Naive thymus-derived CD4-positive, alpha-beta T cell (primary cell): ENCODE results near the gene ZCCHC24. TPM values are rescaled to one million over a fixed set of nuclear protein-coding genes. Genes with fewer than 3 reads are reported as not detected.

Experiments
- ATAC-seq: fragments of 150-1000 bp; cut with Tn5 transposase; 2 replicates; pipeline ENCODE4 v1.10.0; 2021; ENCODE audit warnings: mild to moderate bottlenecking, moderate library complexity
- CTCF ChIA-PET: fragments of 350-600 bp; sonication (Branson Sonifier 250); formaldehyde crosslinking; loops from one replicate; lab custom pipeline; 2021; ENCODE audit warnings: antibody characterized with exemption; lab: Charles Lee
- POLR2A ChIA-PET: fragments of 350-600 bp; sonication (Branson Sonifier 250); formaldehyde crosslinking; loops from one replicate; lab custom pipeline; 2021; ENCODE audit warnings: antibody characterized with exemption, inconsistent platforms; lab: Charles Lee
- DNase-seq, 9 donors: peaks; one replicate each; pipeline versions ENCODE4 v3.0.0 to v3.0.0-alpha.2; 2020 to 2022; ENCODE audit warnings: mixed read lengths in 1 of 9
- H3K27ac ChIP-seq: one replicate; pipeline ENCODE4 v1.7.0; 2013; ENCODE audit warnings: mild to moderate bottlenecking, low read depth, low read length, moderate library complexity
- H3K27me3 ChIP-seq, 2 donors: one replicate each; pipeline ENCODE4 v1.7.0; 2013; ENCODE audit warnings: low read length in 2 of 2, mild to moderate bottlenecking in 2 of 2, moderate library complexity in 2 of 2; ENCODE audit not compliant: control insufficient read depth in 2 of 2, insufficient read depth in 2 of 2
- H3K36me3 ChIP-seq, 3 experiments: 1 replicate in 2 of 3; 2 replicates in 1 of 3; pipeline ENCODE4 v1.7.0; 2013; ENCODE audit warnings: low read length in 3 of 3, mild to moderate bottlenecking in 3 of 3, moderate library complexity in 1 of 3; ENCODE audit not compliant: insufficient read depth in 3 of 3, control insufficient read depth in 2 of 3
- H3K4me1 ChIP-seq, 2 donors: one replicate each; pipeline ENCODE4 v1.7.0; 2013; ENCODE audit warnings: low read length in 2 of 2, mild to moderate bottlenecking in 2 of 2, moderate library complexity in 1 of 2; ENCODE audit not compliant: control insufficient read depth in 2 of 2, insufficient read depth in 2 of 2
- H3K4me3 ChIP-seq: 2 replicates; pipeline ENCODE4 v1.7.0; 2013; ENCODE audit warnings: mild to moderate bottlenecking, low read length
- H3K9me3 ChIP-seq, 3 experiments: 1 replicate in 2 of 3; 2 replicates in 1 of 3; pipeline ENCODE4 v1.7.0; 2013; ENCODE audit warnings: low read length in 3 of 3; ENCODE audit not compliant: control insufficient read depth in 2 of 3
- H3K27ac Mint-ChIP-seq, 9 donors: one replicate each; pipeline ENCODE4 v1.8.0; 2020 to 2022; ENCODE audit warnings: mixed read lengths in 9 of 9, mild to moderate bottlenecking in 8 of 9, moderate library complexity in 5 of 9, inconsistent platforms in 2 of 9
- H3K27me3 Mint-ChIP-seq, 5 donors: one replicate each; pipeline ENCODE4 v1.8.0; 2021 to 2022; ENCODE audit warnings: mixed read lengths in 5 of 5, mild to moderate bottlenecking in 1 of 5
- H3K36me3 Mint-ChIP-seq, 5 donors: one replicate each; pipeline ENCODE4 v1.8.0; 2020 to 2022; ENCODE audit warnings: mixed read lengths in 5 of 5, mild to moderate bottlenecking in 3 of 5, inconsistent platforms in 1 of 5
- H3K4me1 Mint-ChIP-seq, 7 donors: one replicate each; pipeline ENCODE4 v1.8.0; 2020 to 2022; ENCODE audit warnings: mixed read lengths in 7 of 7, mild to moderate bottlenecking in 3 of 7, inconsistent platforms in 1 of 7
- H3K4me3 Mint-ChIP-seq, 10 donors: one replicate each; pipeline ENCODE4 v1.8.0; 2020 to 2022; ENCODE audit warnings: mild to moderate bottlenecking in 10 of 10, mixed read lengths in 10 of 10, moderate library complexity in 6 of 10, inconsistent platforms in 2 of 10
- H3K9me3 Mint-ChIP-seq, 11 donors: one replicate each; pipeline ENCODE4 v1.8.0; 2020 to 2022; ENCODE audit warnings: mixed read lengths in 11 of 11, mild to moderate bottlenecking in 4 of 11, inconsistent platforms in 1 of 11, moderate library complexity in 1 of 11
- intact Hi-C, 2 donors: fragments of 100-400 bp; cut with micrococcal nuclease; formaldehyde crosslinking; loops; one replicate each; pipeline ENCODE4 v1.15.1; 2023
- polyA plus RNA-seq, 2 donors: library from polyadenylated mRNA; unstranded; fragments of 300-500 nt; fragmentation: Illumina TruSeq; gene quantifications; one replicate each; pipeline ENCODE4 v1.2.3, GENCODE V29; 2021
- total RNA-seq, 6 experiments: library from RNA in 5 of 6; stranded (reverse) in 5 of 6; gene quantifications; 1 replicate in 5 of 6; 2 replicates in 1 of 6; pipeline ENCODE4 v1.2.3 and lab custom pipeline; 2021 to 2026

ZCCHC24 gene
- total and polyA plus RNA-seq, 7 experiments from 2014 or later, result 0.30 to 2.0 (median 0.73) TPM

DNA sequence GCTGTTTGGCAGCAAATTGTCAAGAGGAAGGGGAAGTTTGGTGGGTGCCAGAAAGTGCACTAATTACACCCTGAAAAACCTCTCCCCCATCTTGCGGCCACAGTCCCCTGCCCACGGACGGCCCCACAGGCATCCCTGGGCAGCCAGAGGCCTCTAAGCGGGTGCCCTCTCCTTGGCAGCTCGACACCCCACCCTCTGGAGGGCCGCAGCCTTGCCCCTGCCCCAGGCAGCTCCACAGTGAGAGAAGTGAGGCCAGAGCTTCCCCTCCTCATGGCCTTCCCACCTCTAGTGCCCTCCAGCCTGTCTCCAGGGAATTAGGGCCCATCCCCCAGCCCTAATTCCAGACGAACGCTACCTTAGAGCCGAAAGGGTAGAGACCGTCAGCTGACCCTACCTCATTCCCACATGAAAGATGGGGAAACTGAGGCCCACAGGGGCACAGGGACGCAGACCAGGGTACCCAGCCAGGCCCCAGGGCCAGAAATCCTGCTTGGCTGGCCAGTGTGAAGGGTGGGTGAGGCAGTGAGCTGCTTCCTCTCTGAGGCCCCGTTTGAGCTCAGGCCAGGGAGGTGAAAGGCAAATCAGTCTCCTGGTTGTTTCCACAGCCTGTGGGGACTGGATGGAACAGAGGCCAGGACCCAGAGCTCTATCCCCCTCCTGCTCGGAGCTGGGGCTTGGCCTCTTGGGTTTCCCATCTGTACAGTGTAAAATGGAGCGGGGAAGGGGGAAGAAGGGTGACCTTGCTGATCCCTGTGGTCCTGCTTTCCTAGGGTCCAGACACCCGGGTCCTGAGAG is 10.0 kb downstream of the ZCCHC24 start:
- POLR2A ChIA-PET, result no interaction called here
- CTCF ChIA-PET, result no interaction called here
- intact Hi-C loops, result no loop called here

DNA sequence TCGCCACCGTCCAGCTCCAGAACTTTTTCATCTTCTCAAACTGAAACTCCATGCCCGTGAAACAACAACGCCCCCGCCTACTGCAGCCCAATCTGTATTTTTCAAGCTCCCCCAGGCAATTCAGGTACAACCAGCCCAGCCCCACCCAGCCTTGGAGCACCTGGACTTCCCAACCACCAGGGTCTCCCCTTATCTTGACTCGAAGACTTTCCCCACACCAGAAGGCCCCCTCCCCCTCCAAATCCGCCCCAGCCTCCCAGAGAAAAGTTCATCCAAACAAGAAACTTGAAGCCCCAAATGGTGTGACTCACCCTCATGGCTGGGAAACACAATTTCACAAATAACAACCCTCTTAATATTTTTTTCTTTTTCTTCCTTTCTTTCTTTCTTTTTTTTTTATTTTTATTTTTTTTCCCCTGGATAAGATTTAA is 10.6 kb downstream of the ZCCHC24 start:
- H3K4me3 ChIP-seq, result no peak overlapping the region
- CTCF ChIA-PET, result no interaction called here
- H3K4me3 Mint-ChIP-seq, result no peak overlapping the region
- peaks cover 0 to 13% (median 0%) of the 10 kb centered on the region in 5 donors for H3K27me3 Mint-ChIP-seq
- no peaks in the 10 kb centered on the region for H3K9me3 ChIP-seq
- H3K4me1 Mint-ChIP-seq, result peaks cover 0 to 10% (median 0%) of the 10 kb centered on the region in 7 donors
- intact Hi-C loops, result no loop called here
- no peaks in the 10 kb centered on the region for H3K4me1 ChIP-seq
- H3K36me3 ChIP-seq, result no peaks in the 10 kb centered on the region
- ATAC-seq (no peak), DNase-seq (no peak)
- no peaks in the 10 kb centered on the region for H3K27me3 ChIP-seq
- H3K27ac Mint-ChIP-seq, result peak overlapping the region in 1 of 9 donors; percentile 32
- H3K36me3 Mint-ChIP-seq, result no peaks in the 10 kb centered on the region
- no peaks in the 10 kb centered on the region for H3K9me3 Mint-ChIP-seq
- H3K27ac ChIP-seq, result no peak overlapping the region
- POLR2A ChIA-PET, result no interaction called here

More for the DNA sequence above, 10.0 kb downstream of the ZCCHC24 start:
- DNase-seq, result no peak
- Mint-ChIP-seq H3K27me3 (peaks cover 0 to 18% (median 0%) of the 10 kb centered on the region in 5 donors), H3K4me1 (peaks cover 0 to 10% (median 0%) of the 10 kb centered on the region in 7 donors), H3K4me3 (no peak overlapping the region), H3K36me3 (no peaks in the 10 kb centered on the region), H3K27ac (no peak overlapping the region), H3K9me3 (no peaks in the 10 kb centered on the region)
- no peak overlapping the region for H3K27ac ChIP-seq
- no peaks in the 10 kb centered on the region for H3K4me1 ChIP-seq
- ATAC-seq, result no peak
- no peak overlapping the region for H3K4me3 ChIP-seq
- H3K36me3 ChIP-seq, result no peaks in the 10 kb centered on the region
- H3K9me3 ChIP-seq, result no peaks in the 10 kb centered on the region
- no peaks in the 10 kb centered on the region for H3K27me3 ChIP-seq

DNA sequence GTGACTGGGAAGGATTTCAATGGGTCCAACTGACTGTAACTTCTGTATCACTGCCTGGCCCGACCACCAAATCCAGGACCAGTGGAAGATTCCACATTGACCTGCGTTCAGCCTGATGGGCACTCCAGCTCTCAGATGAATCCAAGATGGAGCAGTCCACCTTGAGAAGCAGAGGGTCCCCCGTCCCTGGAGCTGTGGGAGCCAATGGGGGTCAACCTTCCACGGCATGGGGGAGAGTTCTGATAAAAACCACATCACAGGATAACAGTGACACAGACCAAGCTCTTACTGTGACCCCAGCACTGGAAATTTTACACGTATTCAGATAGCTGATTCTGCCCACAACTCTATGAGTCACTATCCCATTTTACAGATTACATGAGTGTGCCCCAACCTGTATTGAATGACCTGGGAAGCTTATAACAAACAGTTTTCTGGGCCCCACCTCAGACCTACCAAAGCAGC is 11.2 kb downstream of the ZCCHC24 start:
- Histone ChIP-seq H3K27ac (no peak overlapping the region), H3K4me1 (no peaks in the 10 kb centered on the region), H3K4me3 (no peak overlapping the region), H3K9me3 (no peaks in the 10 kb centered on the region), H3K27me3 (no peaks in the 10 kb centered on the region), H3K36me3 (no peaks in the 10 kb centered on the region)
- intact Hi-C loops, result no loop called here
- Mint-ChIP-seq H3K4me3 (no peak overlapping the region), H3K4me1 (peaks cover 0 to 10% (median 0%) of the 10 kb centered on the region in 7 donors), H3K27ac (no peak overlapping the region), H3K36me3 (no peaks in the 10 kb centered on the region), H3K27me3 (peaks cover 0 to 10% (median 0%) of the 10 kb centered on the region in 5 donors), H3K9me3 (no peaks in the 10 kb centered on the region)
- ChIA-PET POLR2A (no interaction called here), CTCF (no interaction called here)
- DNase-seq (no peak), ATAC-seq (no peak)

DNA sequence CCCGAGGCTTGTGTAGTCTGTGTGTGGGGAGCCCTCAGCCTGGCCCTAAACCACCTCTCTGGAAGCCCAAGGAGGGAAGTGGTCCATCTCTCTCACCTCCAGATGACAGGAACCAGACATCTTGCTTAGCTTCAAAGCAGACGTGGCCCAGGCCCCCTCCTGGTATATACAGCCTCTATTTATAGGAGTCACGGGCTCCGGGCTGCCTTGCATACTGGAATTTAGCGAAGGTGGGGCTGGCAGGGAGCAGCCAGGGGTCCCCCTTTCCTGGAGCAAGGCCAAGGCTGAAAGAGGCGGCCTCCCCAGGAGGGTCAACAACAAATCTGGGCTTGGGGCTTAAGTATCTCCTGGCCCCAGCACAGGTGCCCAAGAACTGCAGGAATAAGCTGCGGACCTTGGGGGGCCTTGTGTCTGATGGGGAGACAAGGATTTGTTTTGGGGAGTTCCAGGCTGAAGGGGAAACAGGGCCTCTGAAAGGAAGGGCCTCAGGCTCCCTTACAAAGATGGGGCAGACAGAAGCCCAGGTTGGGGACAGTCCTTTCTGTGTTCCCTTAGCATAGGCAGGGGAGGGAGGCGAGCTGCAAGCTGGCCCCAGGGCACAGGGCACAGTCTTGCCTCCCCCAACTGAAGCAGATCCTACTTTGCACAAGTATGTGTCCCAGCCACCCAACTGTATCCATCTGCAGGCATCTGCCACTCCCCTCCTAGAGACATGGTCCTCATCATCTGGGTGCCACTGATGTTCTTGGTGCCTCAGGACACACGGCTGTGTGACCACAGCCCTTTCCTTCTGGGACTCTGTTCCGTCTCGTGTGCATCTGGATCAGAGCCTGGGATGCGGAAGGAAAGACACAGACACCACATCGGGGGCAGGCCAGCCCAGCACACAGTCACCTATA is 11.9 kb downstream of the ZCCHC24 start:
- CTCF ChIA-PET, result no interaction called here
- intact Hi-C loops, result no loop called here

DNA sequence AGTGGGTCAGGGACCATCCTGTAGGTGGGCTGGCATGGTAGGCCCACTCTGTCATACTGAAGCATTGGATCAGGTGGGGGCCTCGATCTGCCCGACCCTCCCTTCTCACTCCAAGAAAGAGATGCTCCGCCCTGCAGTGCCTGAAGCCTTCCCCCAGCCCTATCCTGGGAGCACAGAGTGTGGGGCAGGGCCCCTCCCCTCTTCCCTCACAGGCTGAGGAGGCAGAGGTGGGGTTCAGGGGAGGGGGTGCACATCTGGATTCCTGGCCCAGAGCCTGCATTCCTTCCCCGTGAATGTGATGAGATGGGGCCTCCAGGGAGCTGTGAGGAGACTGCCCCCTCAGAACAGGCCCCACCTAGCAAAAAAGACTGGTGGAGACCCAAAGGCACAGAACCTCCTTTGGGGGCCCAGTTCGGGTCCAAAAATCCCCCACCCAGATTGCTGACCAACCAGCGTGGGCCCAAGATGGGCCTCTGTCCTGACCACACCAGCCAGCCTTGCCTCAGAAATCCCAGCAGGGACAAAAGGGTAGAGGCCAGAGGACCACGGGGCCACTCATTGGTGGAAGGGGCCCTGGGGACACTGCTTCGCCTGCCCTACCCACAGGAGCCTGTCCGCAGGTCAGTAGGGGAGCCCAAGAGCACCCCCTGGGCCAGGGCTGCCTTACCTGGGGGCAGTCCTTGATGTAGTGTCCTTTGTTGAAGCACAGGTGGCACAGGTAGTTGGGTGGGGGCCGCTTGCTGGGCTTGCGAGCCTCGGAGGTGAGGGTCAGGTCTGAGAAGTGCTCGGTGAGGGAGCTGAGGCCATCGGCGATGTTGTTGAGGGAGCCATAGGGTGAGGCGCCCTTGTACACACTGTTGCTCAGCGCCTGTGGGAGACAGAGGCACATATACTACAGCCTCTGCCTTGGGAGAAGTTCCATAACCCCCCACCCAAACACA is 13.3 kb downstream of the ZCCHC24 start:
- H3K27ac ChIP-seq, result no peak overlapping the region
- no peaks in the 10 kb centered on the region for H3K4me1 ChIP-seq
- no peaks in the 10 kb centered on the region for H3K36me3 ChIP-seq
- Mint-ChIP-seq H3K27ac (no peak overlapping the region), H3K4me3 (no peak overlapping the region), H3K27me3 (peaks cover 0 to 15% (median 0%) of the 10 kb centered on the region in 5 donors), H3K36me3 (peaks cover 0 to 5% (median under 1%) of the 10 kb centered on the region in 5 donors), H3K4me1 (peaks cover 0 to 10% (median 0%) of the 10 kb centered on the region in 7 donors), H3K9me3 (peaks cover 0 to 5% (median 0%) of the 10 kb centered on the region in 11 donors)
- ATAC-seq (no peak), DNase-seq (no peak)
- intact Hi-C loops, result no loop called here
- no peaks in the 10 kb centered on the region for H3K9me3 ChIP-seq
- POLR2A ChIA-PET, result no interaction called here
- no peaks in the 10 kb centered on the region for H3K27me3 ChIP-seq
- H3K4me3 ChIP-seq, result no peak overlapping the region
- CTCF ChIA-PET, result no interaction called here

More for the DNA sequence above, 11.9 kb downstream of the ZCCHC24 start:
- H3K4me3 Mint-ChIP-seq, result no peak overlapping the region
- H3K27ac Mint-ChIP-seq, result no peak overlapping the region
- no peaks in the 10 kb centered on the region for H3K9me3 Mint-ChIP-seq
- Histone ChIP-seq H3K9me3 (no peaks in the 10 kb centered on the region), H3K4me3 (no peak overlapping the region), H3K36me3 (no peaks in the 10 kb centered on the region), H3K27me3 (no peaks in the 10 kb centered on the region), H3K4me1 (no peaks in the 10 kb centered on the region), H3K27ac (no peak overlapping the region)
- DNase-seq, result no peak
- ATAC-seq, result no peak
- peaks cover 0 to 10% (median 0%) of the 10 kb centered on the region in 7 donors for H3K4me1 Mint-ChIP-seq
- POLR2A ChIA-PET, result no interaction called here
- H3K36me3 Mint-ChIP-seq, result no peaks in the 10 kb centered on the region
- H3K27me3 Mint-ChIP-seq, result peaks cover 0 to 12% (median 0%) of the 10 kb centered on the region in 5 donors

DNA sequence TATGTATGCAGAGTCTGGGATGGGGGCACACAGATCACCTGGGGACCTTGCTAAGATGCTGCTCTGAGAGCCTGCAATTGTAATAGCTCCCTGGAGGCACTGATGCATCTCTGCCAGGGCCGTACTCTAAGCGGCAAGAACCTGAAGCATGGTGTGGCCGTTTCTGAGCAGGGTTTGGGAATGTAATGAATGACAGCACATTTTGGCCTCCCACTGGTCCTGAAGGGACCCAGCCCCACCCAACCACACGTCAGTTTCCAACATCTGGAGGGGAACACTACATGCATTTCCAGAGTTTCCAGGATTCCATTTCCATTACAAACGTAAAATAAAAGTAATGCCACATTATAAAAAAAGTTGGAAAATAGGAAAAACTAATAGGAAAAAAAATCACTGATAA is 14.0 kb downstream of the ZCCHC24 start:
- Histone ChIP-seq H3K36me3 (no peaks in the 10 kb centered on the region), H3K4me1 (no peaks in the 10 kb centered on the region), H3K9me3 (no peaks in the 10 kb centered on the region), H3K27me3 (no peaks in the 10 kb centered on the region), H3K27ac (no peak overlapping the region), H3K4me3 (no peak overlapping the region)
- ATAC-seq, result no peak
- H3K27ac Mint-ChIP-seq, result no peak overlapping the region
- peaks cover 0 to 5% (median 4%) of the 10 kb centered on the region in 5 donors for H3K36me3 Mint-ChIP-seq
- POLR2A ChIA-PET, result no interaction called here
- H3K9me3 Mint-ChIP-seq, result peaks cover 0 to 5% (median 0%) of the 10 kb centered on the region in 11 donors
- peaks cover 0 to 15% (median 0%) of the 10 kb centered on the region in 5 donors for H3K27me3 Mint-ChIP-seq
- CTCF ChIA-PET, result no interaction called here
- DNase-seq, result no peak
- H3K4me1 Mint-ChIP-seq, result peaks cover 0 to 10% (median 0%) of the 10 kb centered on the region in 7 donors
- intact Hi-C loops, result no loop called here
- H3K4me3 Mint-ChIP-seq, result no peak overlapping the region
